Measurements from ENCODE around the gene STAT5A. TPM values are rescaled to one million over a fixed set of nuclear protein-coding genes. Genes with fewer than 3 reads are reported as not detected.

The STAT5A gene
- polyA plus RNA-seq, 1 donor from 2014 or later: 0.28 TPM

GRCh38 chr17:42253578-42253977 lies 34.7 kb upstream of the STAT5A start:
- Histone ChIP-seq H3K4me3 (ENCODE audit: low read length) (no peak overlapping the region), H3K79me2 (replicated peaks; ENCODE audit: insufficient read depth, low read length) (peaks cover 34% of the 10 kb centered on the region), H3K4me2 (ENCODE audit: low read length) (no peak overlapping the region), H3F3A (ENCODE audit: insufficient read depth, low read length, poor library complexity, severe bottlenecking) (no peaks in the 10 kb centered on the region), H2AFZ (ENCODE audit: low read depth, low read length) (no peak overlapping the region), H3K36me3 (ENCODE audit: insufficient read depth, low read length) (no peaks in the 10 kb centered on the region), H4K20me1 (ENCODE audit: insufficient read depth) (no peaks in the 10 kb centered on the region), H3K9ac (ENCODE audit: low read length) (no peak overlapping the region), H3K9me2 (ENCODE audit: insufficient read depth, low read length) (no peaks in the 10 kb centered on the region), H3K9me3 (ENCODE audit: low read length) (no peaks in the 10 kb centered on the region), H3K27me3 (ENCODE audit: insufficient read depth, low read depth, low read length) (no peaks in the 10 kb centered on the region), H3K27ac (ENCODE audit: low read length) (no peak overlapping the region)
- TF ChIP-seq EZH2 (IDR thresholded peaks at IDR 0.05; ENCODE audit: borderline replicate concordance, insufficient read depth, low read length, poor library complexity, severe bottlenecking): no peak
- TF ChIP-seq CTCF (IDR thresholded peaks at IDR 0.05; ENCODE audit: poor library complexity, severe bottlenecking): no peak
- TF ChIP-seq POLR2AphosphoS5 (IDR thresholded peaks at IDR 0.05): no peak
- TF ChIP-seq REST (IDR thresholded peaks at IDR 0.05; ENCODE audit: borderline replicate concordance): no peak
- no peak for TF ChIP-seq MXI1 (conservative IDR thresholded peaks at IDR 0.05; ENCODE audit: poor library complexity, severe bottlenecking)
- no peak for TF ChIP-seq SMC3 (conservative IDR thresholded peaks at IDR 0.05; ENCODE audit: poor library complexity)
- no peak for TF ChIP-seq RAD21 (conservative IDR thresholded peaks at IDR 0.05)
- no peak for TF ChIP-seq TAF1 (IDR thresholded peaks at IDR 0.05; ENCODE audit: low read depth)

- H2AFZ ChIP-seq (ENCODE audit: low read depth, low read length): no peak overlapping the region
- H3K4me2 ChIP-seq (ENCODE audit: low read length): no peak overlapping the region
- H3K36me3 ChIP-seq (ENCODE audit: insufficient read depth, low read length): no peaks in the 10 kb centered on the region
- peaks cover 28% of the 10 kb centered on the region for H3K79me2 ChIP-seq (replicated peaks; ENCODE audit: insufficient read depth, low read length)
- TF ChIP-seq CTCF (IDR thresholded peaks at IDR 0.05; ENCODE audit: poor library complexity, severe bottlenecking): no peak
- TF ChIP-seq RAD21 (conservative IDR thresholded peaks at IDR 0.05): no peak
- TF ChIP-seq TAF1 (IDR thresholded peaks at IDR 0.05; ENCODE audit: low read depth): no peak
- TF ChIP-seq MXI1 (conservative IDR thresholded peaks at IDR 0.05; ENCODE audit: poor library complexity, severe bottlenecking): no peak
- no peak for TF ChIP-seq EP300 (conservative IDR thresholded peaks at IDR 0.05; ENCODE audit: poor library complexity, severe bottlenecking)
- no peak for TF ChIP-seq EZH2 (IDR thresholded peaks at IDR 0.05; ENCODE audit: borderline replicate concordance, insufficient read depth, low read length, poor library complexity, severe bottlenecking)
- no peak for TF ChIP-seq POLR2AphosphoS5 (IDR thresholded peaks at IDR 0.05)
- TF ChIP-seq SMC3 (conservative IDR thresholded peaks at IDR 0.05; ENCODE audit: poor library complexity): no peak
- no peak for TF ChIP-seq REST (IDR thresholded peaks at IDR 0.05; ENCODE audit: borderline replicate concordance)
- no peaks in the 10 kb centered on the region for H3K9me2 ChIP-seq (ENCODE audit: insufficient read depth, low read length)
- H3K4me3 ChIP-seq (ENCODE audit: low read length): no peak overlapping the region
- H3K27ac ChIP-seq (ENCODE audit: low read length): no peak overlapping the region
- no peaks in the 10 kb centered on the region for H3K27me3 ChIP-seq (ENCODE audit: insufficient read depth, low read depth, low read length)
- H3K9me3 ChIP-seq (ENCODE audit: low read length): no peaks in the 10 kb centered on the region
- H3F3A ChIP-seq (ENCODE audit: insufficient read depth, low read length, poor library complexity, severe bottlenecking): no peaks in the 10 kb centered on the region
- no peak overlapping the region for H3K9ac ChIP-seq (ENCODE audit: low read length)
- no peaks in the 10 kb centered on the region for H4K20me1 ChIP-seq (ENCODE audit: insufficient read depth)
Observed at GRCh38 chr17:42255445-42255844, 32.9 kb upstream of the STAT5A start.
